Cardiac fibroblast (primary cell): ENCODE data around the gene KLF15.
"Not testable (repeated sequence)": the region's sequence is repeated elsewhere in the genome, so short reads cannot be mapped to it uniquely, and the experiment has no call there.

ENCODE experiments used
- DNase-seq, 2 donors: peaks; one replicate each; pipeline versions ENCODE4 v3.0.0 to v3.0.0-alpha.2; 2010; ENCODE audit warnings: low read depth in 2 of 2
- H3K4me3 ChIP-seq, 2 donors: replicated peaks in 1 of 2; 1 replicate in 1 of 2; 2 replicates in 1 of 2; pipeline ENCODE4 v1.5.1; 2011; ENCODE audit warnings: low read depth in 2 of 2, low read length in 2 of 2, mild to moderate bottlenecking in 2 of 2, moderate library complexity in 1 of 2
- TF ChIP-seq, protein P1 (sequence below): IDR thresholded peaks from one replicate; pipeline ENCODE4 v1.5.1; 2011; ENCODE audit warnings: low read depth, mild to moderate bottlenecking, low read length, inconsistent platforms

KLF15 gene

DNA sequence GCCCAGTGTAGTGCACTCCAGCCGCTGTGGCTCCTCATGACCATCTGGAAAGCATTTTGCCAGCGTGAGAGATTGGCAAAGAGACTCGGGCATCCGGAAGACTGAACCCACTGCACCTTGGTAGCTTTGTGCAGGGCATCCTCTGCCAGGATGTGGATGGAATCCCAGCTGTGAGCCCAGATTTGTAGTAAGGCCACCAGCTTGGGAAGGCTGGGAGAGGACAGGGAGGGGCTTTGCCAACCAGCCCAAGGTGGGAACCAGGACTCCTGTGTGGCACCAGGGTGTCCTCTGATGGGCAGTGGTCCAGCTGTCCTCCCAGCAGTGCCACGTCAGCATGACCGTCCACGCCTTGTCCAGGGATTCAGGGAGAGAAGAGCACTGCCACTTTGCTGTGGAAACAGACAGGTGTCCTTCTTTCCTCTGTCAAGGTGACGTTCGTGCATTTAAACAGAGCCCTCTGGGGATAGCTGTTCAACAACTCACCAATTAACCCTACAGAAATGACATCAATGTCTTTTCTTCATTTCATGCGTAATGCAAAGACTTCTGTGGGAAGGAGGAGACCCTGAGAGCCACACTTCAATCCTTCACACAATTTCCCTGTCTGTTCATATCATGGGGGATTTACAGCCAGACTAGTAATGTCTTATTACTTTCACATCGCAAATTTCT, 19.1 kb downstream of the KLF15 start:
- TF ChIP-seq, protein P1, sequence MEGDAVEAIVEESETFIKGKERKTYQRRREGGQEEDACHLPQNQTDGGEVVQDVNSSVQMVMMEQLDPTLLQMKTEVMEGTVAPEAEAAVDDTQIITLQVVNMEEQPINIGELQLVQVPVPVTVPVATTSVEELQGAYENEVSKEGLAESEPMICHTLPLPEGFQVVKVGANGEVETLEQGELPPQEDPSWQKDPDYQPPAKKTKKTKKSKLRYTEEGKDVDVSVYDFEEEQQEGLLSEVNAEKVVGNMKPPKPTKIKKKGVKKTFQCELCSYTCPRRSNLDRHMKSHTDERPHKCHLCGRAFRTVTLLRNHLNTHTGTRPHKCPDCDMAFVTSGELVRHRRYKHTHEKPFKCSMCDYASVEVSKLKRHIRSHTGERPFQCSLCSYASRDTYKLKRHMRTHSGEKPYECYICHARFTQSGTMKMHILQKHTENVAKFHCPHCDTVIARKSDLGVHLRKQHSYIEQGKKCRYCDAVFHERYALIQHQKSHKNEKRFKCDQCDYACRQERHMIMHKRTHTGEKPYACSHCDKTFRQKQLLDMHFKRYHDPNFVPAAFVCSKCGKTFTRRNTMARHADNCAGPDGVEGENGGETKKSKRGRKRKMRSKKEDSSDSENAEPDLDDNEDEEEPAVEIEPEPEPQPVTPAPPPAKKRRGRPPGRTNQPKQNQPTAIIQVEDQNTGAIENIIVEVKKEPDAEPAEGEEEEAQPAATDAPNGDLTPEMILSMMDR: no peak
- no peak overlapping the region for H3K4me3 ChIP-seq
- no peak for DNase-seq

DNA sequence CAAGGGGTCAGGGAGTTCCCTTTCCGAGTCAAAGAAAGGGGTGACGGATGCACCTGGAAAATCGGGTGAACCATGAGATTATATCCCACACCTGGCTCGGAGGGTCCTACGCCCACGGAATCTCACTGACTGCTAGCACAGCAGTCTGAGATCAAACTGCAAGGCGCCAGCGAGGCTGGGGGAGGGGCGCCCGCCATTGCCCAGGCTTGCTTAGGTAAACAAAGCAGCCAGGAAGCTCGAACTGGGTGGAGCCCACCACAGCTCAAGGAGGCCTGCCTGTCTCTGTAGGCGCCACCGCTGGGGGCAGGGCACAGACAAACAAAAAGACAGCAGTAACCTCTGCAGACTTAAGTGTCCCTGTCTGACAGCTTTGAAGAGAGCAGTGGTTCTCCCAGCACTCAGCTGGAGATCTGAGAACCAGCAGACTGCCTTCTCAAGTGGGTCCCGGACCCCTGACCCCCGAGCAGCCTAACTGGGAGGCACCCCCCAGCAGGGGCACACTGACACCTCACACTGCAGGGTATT, 25.3 kb downstream of the KLF15 start:
- not testable (repeated sequence) for H3K4me3 ChIP-seq, DNase-seq

DNA sequence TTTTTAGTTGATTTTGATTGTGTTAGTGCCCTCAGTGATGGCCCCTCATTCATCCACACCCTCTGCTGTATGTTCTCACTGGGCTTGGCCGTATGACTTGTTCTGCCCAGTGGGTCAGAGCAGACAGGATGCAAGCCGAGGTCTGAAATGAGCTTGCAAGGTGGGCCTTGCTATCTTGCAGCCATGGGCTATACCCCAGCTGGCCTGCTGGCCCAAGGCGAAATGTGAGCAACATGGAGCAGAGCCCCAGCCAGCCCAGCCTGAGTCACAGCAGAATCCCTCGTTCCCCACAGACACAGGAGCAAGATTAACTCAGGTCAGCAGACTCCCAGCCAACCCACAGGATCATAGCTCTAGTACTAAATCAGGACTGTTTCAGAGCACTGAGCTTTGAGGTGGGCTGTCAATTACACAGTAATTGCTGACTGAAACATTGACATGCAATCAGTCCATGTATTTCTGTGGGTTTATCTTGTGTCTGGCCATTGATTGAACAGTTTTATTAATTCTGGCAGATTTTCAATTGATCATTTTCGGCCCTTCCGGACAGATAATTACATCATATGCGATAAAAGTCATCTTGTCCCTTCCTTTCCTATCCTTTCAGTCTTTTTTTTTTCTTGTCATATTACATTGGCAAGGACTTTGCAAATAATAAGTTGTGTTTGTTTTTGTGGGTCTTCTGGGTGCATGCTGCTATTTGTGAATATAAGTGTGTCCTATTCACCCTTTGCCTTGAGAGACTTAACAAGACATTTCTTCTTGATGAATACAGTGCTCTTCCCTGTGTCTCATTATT, 27.1 kb downstream of the KLF15 start:
- TF ChIP-seq, protein P1: no peak
- no peak overlapping the region for H3K4me3 ChIP-seq
- DNase-seq: no peak

DNA sequence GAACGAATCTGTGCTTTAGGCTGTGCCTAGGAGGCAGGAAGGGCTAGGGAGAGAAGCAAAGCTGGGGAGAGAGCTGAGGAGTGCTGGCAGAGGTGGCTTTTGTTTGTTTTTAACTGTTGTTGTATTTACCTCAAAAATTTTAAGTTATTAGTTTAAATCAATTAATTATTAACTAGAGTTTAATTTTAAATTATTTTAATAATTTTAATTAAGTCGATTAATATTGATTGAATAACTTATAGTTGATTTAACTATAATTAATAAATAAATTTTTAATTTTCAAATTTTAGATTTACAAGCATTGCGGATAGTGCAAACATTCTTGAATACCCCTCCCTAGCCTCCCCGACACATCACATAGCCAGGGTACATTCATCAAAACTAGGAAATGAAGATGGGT, 30.6 kb downstream of the KLF15 start:
- no peak overlapping the region for H3K4me3 ChIP-seq
- TF ChIP-seq, protein P1: no peak
- DNase-seq: no peak

DNA sequence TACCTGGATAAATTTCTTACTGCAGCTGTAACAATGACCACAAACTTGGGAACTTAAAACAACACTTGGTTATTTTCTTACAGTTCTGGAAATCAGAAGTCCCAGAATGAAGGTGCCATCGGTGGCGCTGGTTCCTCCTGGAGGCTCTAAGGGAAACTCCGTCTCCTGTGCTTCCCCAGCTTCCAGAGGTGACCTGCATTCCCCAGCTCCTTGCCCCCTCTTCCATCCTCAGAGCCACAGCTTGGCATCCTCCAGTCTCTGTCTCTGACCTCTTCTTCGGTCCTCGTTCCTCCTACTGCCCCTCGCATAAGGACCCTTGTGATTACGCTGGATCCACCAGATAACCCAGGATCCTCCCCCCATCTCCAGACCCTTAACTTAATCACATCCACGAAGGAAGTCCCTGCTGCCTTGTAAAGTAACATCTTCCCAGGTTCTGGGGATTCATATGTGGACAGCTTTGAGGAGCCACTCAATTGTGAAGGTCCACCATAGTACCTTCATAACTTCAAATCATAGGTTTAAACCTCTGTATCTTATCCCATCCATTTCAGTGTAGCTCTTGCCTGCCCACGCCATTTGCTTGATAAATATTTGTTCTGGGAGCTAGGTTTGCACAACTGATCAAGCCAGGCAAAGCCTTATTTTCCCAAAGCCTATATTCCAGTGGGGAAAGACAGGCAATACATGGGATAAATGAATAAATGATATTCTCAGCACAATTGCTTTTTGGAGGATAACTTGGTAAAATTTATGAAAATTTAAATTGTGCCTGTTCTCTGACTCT, 34.8 kb downstream of the KLF15 start:
- TF ChIP-seq, protein P1: no peak
- no peak for DNase-seq
- H3K4me3 ChIP-seq: no peak overlapping the region

DNA sequence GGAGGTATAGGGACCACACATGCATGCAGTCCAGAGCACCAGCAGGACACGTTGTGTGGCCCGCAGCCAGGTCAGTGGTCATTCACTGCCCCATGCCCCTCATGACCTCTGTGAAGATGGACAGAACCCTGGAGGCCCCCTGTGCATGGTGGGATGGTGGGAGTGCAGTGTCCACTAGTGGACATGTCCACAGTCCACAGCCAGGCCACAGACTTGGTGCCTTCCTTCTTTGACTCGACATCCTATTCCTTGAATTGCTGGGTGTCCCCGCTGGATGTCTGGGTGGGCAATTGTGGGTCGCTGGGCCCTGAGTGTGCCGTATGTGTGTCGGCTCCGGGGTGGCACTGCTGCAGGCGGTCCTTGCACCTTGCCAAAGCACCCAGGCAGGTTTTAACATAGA, 35.7 kb downstream of the KLF15 start:
- no peak overlapping the region for H3K4me3 ChIP-seq
- TF ChIP-seq, protein P1: no peak
- no peak for DNase-seq
